ENCODE results near the gene CGGBP1.

GRCh38 chr3:88058306-88058580, 562 bp downstream of the CGGBP1 start:
- TF ChIP-seq CTCF (IDR thresholded peaks at IDR 0.05) (no peak), POLR2A (IDR thresholded peaks at IDR 0.05) (no peak)
